GM13977 (cell line): ENCODE measurements around the gene CYTH1.

Experiments used
- DNase-seq: peaks from one replicate; pipeline ENCODE4 v3.0.0; 2012; ENCODE audit warnings: low spot score
- in situ Hi-C: fragments of 300-500 bp; cut with MboI; formaldehyde crosslinking; loops from one replicate; pipeline ENCODE4 v1.12.0; 2022; ENCODE audit warnings: low sequenced_read_pairs, low pct_unique_long_range_greater_than_20kb, mixed read lengths, inconsistent platforms; ENCODE audit not compliant: unreplicated experiment
- TF ChIP-seq, protein P1 (sequence below): IDR thresholded peaks from 2 replicates; pipeline ENCODE4 v1.5.1; 2012; ENCODE audit warnings: mild to moderate bottlenecking, control low read depth; ENCODE audit not compliant: insufficient read depth; ENCODE audit errors: extremely low read depth, missing control alignments

CYTH1 gene

DNA sequence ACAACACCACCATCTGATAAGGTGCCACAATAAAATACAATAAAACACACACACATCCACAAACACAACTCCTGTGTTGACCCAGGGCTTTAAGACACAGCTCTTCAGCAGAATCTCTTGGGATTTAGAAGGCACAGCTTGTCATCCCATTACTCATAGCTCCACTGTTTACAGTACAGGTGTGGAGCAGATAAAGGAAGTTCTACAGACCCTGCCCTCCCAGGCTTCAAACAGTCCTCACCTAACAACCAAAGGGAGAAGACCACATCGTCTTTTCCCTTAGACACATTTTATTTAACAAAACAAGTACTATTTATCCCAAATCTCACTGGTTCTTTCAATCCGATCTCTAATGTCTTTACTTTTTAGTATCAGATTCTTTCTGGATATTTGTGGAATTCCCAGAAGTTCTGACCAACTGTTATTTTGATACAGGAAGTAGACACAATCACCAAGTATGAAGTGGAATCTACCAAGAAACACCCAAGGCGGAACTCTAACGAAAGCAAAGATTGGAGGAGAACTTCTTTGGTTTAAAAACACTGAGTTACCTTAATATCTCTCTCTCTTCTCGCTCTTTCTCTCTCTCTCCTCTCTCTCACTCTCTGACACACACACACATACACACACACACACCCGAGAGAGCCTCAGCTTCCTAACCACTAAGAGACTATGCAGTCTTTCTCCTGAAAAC, 46.1 kb downstream of the CYTH1 start:
- in situ Hi-C loops = no loop called here
- TF ChIP-seq, protein P1, sequence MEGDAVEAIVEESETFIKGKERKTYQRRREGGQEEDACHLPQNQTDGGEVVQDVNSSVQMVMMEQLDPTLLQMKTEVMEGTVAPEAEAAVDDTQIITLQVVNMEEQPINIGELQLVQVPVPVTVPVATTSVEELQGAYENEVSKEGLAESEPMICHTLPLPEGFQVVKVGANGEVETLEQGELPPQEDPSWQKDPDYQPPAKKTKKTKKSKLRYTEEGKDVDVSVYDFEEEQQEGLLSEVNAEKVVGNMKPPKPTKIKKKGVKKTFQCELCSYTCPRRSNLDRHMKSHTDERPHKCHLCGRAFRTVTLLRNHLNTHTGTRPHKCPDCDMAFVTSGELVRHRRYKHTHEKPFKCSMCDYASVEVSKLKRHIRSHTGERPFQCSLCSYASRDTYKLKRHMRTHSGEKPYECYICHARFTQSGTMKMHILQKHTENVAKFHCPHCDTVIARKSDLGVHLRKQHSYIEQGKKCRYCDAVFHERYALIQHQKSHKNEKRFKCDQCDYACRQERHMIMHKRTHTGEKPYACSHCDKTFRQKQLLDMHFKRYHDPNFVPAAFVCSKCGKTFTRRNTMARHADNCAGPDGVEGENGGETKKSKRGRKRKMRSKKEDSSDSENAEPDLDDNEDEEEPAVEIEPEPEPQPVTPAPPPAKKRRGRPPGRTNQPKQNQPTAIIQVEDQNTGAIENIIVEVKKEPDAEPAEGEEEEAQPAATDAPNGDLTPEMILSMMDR = no peak
- DNase-seq = no peak

DNA sequence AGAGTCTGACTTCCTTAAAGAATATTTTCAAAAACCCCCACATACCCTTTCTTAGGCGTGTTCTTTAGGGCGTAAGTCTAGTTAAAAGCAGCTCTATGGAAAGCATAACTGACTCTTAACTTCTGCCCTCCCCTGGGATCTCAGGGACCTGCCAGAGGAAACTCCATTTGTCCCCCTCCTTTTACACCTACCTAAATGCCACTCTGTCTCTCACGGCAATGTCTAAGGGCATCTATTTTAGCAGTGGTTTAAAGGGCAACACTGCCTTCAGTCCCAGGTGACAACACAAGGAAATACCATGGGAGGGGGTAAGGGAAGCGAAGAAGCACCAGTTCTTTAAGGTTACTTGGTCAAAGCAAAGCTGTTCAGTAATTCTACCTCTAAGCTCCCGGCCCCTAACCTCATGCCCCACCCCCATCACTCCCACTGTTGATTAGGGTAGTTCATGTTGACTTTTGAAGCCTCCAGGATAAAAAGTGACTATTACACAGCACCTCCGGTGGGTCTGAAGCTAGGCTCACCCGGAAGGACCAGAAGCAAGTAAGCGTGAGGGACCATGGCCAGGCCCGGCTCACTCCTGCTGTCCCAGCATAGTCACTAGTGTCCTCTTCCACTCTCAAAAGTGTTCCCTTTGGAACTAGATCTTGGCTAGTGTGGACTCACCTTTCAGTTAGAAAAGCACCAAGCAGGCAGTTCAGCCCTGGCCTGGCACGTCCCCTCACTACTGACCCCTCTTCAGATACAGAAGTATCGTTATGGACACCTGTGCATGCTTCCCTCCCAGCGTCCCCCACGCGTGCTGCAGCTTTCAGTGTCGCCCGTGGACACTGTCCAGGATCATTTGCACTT, 47.1 kb downstream of the CYTH1 start:
- DNase-seq = no peak
- TF ChIP-seq, protein P1 = no peak
- in situ Hi-C loops = no loop called here

DNA sequence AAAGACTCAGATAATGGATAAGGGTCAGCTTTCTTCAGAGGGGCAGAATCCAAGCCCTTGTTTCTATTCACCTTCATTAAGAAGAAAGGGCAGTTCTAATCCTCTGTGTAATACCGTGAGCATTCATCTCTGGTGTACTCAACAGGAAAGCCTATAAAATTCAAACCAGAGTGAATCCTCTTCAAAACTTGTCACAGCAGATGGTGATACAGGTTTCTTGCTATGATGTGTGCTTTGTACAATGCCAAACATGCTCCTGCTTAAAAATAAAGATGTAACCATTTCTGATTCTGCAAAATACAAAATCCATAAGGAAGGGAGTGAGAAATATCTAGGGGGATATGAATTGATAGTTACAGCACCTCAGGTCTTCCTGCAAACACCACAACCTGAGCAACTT, 49.7 kb downstream of the CYTH1 start:
- in situ Hi-C loops = no loop called here
- DNase-seq = no peak
- TF ChIP-seq, protein P1 = no peak

DNA sequence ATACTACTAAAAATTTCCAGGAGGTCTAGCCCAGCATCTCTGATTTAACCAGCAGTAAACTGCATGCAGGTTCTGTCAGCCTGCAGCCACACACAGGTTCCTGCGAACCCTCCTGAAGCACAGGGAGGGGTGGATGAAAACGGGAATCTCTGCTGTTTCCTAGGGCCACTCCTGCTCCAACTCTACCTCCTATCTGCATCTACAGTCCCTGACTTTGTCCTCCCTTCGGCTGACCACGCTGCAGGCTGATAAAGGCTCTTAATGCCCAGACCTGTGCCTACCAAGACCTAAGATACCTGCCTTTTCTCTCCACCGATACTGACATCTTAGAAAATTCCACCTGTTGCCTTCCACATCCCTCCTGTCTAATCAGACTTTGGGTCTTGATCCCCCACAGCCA, 50.2 kb downstream of the CYTH1 start:
- TF ChIP-seq, protein P1 = no peak
- in situ Hi-C loops = no loop called here
- DNase-seq = no peak

DNA sequence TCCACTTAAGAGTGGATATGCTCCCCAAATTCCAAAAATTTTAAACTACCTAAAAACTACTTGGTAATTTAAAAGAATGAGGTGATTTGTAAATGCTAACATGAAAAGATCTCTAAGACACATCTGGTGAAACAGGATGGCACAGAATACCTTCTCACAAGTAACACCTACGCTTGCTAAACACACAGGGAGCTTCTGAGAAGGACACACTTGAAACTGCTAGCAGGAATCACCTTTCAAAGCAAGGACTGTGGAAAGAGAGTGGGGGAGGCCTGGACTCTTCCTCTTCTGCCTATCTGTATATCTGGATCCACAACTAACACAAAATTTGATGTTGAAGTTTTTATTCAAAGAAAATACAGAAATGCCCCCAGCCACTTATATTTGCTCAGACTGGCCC, 52.4 kb downstream of the CYTH1 start:
- DNase-seq = no peak
- TF ChIP-seq, protein P1 = no peak
- in situ Hi-C loops = no loop called here

DNA sequence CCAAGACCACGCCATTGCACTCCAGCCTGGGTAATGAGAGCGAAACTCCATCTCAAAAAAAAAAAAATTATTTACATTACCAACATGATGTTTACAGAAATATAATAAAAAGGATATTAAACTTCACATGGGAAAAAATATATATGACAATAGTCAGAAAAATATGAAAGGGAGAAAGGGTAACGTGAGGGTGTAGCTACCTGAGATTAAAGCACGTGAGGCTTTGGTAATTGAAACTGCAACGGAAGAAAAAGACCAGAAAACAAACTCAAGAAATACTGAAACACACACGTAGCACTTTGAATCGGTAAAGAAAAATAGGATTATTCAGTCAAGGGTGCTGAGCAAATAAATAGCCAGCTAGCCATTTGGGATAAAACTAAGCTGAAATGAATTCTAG, 53.6 kb downstream of the CYTH1 start:
- in situ Hi-C loops = no loop called here
- TF ChIP-seq, protein P1 = no peak
- no peak for DNase-seq
